NCI-H345 (cell line): ENCODE data around the gene FGFRL1.

ENCODE experiments used
- DNase-seq: peaks from one replicate; lab custom pipeline; 2025; lab: John Stamatoyannopoulos, UW

Gene FGFRL1

DNA sequence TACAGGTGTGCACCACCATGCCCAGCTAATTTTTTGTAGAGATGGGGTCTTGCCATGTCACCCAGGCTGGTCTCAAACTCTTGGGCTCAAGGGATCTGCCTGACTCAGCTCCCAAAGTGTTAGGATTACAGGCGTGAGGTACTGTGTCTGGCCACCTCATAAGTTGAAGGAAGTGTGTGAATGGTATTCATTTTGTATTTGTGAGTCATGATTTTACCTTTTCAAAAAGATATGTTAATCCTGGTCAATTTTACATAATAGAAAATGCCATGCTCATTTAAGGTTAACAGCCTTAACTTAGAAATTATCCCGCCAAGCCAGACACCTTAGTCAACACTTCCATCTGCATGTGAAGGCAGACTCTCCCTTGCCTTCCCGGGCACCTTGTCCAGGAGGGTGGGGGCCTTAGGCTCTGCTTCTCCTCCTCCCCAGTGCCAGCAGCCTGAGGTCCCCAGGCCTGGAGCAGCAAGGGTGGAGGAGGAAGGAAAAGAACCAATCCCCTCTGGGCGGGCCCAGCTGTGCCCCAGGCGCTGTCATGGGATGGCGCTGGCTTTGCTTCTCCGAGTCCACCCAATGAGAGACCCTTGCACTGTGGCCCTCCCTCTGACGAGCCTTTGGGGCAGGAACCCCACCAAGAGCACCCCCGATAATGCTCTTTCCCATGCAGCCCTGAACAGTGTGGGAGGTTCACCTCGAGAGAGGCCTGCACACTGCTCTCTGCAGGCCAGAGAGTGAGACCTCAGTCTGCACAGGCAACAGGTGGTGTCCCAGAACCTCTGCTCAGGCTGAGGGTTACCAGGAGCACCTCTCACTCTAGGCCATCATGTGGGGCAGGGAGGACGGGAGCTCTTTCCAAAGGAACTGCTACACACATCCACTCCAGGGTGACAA, 64.6 kb downstream of the FGFRL1 start:
- no peak for DNase-seq
